C4-2B (cell line): ENCODE data around the gene RBMX2.

Experiments
- CTCF ChIP-seq: fragments of 450-650 bp; conservative IDR thresholded peaks from 2 replicates; pipeline ENCODE4 v1.5.1; 2017; ENCODE audit warnings: mild to moderate bottlenecking
- ZFX ChIP-seq: fragments of 450-650 bp; IDR thresholded peaks from 2 replicates; pipeline ENCODE4 v1.6.1; 2017

DNA sequence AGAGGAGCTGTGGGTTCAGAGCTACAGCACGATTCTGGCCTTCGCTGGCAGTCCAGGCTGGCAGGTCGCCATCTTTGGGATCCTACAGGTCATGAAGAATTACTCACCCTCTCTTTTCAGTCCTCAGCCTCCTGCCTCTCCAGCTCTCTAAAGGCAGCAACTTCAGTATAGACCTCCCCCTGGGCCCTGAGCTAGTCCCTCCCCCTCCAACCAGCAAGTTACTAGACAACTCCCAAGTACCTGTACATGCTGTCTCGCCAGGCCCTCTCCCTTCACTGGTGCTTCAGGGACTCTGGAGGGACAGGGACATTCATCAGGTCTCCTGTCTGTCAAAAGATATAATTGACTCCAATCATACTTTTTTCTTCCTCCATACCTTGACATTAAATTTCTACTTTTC lies 16.3 kb upstream of the RBMX2 start, which contains the start of gene GPR119:
- no peak for TF ChIP-seq CTCF
- no peak for TF ChIP-seq ZFX
